HG03565 (cell line): ENCODE results near the gene ATAD3B.
"Not testable (repeated sequence)": the region's sequence is repeated elsewhere in the genome, so short reads cannot be mapped to it uniquely, and the experiment has no call there.

ENCODE experiments used
- ATAC-seq: cut with Tn5 transposase; IDR thresholded peaks from one replicate; pipeline ENCODE4 v1.9.1; 2021; ENCODE audit warnings: mild to moderate bottlenecking, moderate library complexity; ENCODE audit not compliant: unreplicated experiment

Gene ATAD3B

GRCh38 chr1:1432951-1433803, 38.4 kb upstream of the ATAD3B start:
- no peak for ATAC-seq

GRCh38 chr1:1433804-1434130, 37.8 kb upstream of the ATAD3B start:
- no peak for ATAC-seq

- ATAC-seq: no peak
Measured at GRCh38 chr1:1434131-1434823, 37.3 kb upstream of the ATAD3B start.

GRCh38 chr1:1434824-1435105, 36.8 kb upstream of the ATAD3B start:
- no peak for ATAC-seq

DNA sequence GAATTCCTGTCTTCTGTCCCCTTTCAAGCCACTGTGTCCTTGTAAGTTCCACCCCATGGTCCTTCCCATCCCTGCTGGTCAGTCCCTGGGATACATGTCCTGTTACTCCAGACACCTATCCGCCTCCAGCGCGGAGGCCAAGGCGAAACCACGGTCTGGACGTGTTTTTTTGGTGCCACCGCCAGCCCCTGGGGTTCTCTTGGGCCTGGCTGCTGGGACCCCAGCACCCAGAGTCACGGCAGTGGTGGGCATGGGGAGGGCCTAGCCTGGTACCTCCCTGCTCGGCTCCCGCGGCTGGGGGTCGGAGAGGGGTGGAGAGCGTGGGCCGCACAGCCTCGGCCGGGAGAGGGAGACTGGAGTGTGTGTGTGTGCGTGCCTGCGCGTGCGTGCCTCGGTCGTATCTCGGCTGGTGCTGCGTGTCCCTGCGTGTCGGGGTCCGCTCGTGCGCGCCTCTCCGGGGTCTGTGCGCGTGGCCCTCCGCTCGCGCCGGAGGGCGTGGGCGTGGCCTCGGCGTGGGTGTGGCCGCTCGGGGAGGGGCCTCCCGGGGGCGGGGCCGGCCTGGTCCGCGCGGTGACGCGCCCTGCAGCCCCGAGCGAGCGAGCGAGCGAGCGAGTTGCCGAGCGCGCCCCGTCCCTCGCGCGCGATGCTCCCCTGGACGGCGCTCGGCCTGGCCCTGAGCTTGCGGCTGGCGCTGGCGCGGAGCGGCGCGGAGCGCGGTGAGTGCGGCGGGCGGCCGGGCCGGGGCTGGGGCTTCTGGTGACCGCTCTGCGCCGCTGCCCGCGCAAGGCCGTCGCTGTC, 36.3 kb upstream of the ATAD3B start, which contains the start of gene VWA1:
VWA1 (plus strand) TSS at position 585 of the 798 bp plus-strand sequence; CDS start at position 644, 59 bp downstream.
- ATAC-seq: no peak

- ATAC-seq: no peak
Measured at GRCh38 chr1:1435911-1436629, 35.5 kb upstream of the ATAD3B start.

DNA sequence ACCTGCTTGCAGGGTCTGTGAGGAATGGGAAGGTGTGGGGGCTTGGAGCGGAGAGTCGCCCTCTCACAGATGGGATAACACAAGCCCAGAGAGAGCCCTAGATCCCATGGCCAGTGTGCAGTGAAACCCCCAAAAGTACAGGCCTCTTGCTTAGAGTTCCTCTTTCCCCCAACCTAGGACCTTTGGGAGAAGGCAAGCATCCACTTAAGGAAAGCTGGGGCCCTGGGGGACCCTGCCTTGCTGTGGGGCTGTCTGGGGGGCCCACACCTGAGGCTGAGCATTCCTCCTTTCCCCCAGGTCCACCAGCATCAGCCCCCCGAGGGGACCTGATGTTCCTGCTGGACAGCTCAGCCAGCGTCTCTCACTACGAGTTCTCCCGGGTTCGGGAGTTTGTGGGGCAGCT, 34.9 kb upstream of the ATAD3B start:
- ATAC-seq: no peak

- no peak for ATAC-seq
Measured at GRCh38 chr1:1437033-1437903, 34.3 kb upstream of the ATAD3B start.

DNA sequence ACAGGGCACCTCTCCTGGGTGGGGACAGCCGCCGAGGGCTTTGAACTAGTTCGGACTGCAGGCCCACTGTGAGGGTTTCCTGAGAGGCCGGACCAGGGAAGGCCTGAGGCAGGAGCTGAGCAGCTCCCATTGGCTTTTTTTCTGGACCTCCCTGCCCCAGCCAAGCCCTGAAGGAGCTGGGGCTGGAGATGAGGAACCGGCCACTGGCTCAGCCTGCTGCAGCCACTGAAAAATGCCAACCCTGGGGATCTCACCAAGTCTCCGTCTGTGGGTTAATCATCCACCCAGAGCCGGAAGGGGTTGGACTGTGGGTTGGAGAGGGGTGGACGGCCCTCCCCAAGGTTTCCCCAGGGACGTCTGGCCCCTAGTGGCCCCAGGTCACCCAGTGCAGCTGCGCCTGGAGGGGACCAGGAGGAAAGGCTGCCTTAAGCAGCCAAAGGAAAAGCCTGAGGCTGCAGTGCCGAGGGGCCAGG, 33.6 kb upstream of the ATAD3B start:
- no peak for ATAC-seq

GRCh38 chr1:1438531-1439381, 32.8 kb upstream of the ATAD3B start:
- no peak for ATAC-seq

GRCh38 chr1:1439546-1440261, 31.9 kb upstream of the ATAD3B start:
- ATAC-seq: no peak

DNA sequence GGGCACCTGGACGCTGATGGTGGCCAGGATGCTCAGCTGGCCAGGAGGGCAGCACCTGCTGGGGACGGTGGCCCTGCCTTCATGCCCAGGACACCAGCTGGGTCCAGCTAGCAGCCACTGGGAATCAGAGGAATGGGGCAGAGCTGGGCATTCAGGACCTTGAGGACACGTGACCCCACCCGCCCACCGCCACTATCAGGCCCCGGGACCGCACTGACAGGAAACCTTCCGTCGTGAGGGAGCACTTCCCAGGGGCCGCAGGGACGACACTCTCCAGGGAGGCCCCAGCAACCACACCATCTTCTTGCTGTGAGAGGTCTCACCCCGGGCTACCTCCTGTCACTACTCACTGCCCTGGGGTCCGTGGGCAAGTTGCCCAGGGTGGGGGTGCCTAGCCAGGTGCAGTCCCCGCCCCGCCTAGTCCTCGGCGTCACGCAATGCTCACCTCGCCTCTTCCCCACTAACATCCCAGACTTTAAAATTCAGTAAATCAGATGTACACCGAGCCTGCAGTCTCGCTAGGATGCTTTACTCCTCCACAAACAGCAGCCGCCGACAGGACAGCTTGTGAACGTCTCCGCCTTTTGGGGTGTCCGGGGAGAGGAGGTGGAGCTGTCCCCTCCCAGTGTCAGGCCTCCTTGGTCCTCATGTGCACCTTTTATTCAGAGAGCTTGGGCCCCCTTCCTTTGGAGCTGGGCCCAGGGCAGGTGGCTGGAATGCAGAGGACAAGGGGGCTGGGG, 31.1 kb upstream of the ATAD3B start:
- no peak for ATAC-seq

DNA sequence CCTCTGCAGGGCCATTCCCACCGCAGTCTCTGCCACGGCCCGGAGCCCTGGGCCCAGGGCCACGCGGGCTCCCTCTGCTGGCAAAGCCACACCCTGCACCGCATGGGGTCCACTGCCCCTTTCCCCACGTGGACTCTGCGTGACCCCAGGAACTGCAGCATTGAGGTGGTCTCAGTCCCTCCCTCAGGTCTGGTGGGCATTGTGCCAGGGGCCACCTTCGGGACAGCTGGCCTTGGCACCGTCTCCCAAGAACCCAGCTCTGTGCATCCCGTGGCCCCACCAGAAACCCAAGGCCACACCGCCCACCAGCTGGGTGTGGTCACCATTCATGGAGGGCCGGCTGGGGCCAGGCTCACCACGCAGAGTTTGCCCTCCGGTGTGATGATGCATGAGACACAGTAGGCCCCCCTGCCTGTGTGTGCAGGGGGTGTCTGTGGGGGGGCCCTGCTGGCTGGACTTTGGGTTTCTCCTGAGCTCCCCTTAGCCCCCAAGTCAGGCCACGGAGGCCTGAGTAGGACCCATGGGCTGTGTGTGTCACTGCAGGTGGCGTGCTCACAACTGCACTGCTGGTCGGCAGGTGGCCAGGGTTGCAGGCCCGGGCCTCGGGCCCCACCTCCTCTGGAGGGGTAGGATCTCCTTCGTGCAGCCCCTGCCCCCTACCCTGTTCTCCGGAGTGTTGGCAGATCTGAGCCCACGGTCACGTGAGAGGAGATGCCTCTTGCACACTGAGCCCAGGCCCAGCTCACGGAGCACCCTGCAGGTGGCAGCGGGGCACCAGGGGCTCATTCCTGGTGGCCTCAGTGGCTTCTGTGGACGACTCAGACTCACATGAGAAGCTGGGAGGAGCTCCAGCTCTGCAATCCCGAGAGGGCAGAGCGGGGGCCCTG, 30.3 kb upstream of the ATAD3B start:
- no peak for ATAC-seq

DNA sequence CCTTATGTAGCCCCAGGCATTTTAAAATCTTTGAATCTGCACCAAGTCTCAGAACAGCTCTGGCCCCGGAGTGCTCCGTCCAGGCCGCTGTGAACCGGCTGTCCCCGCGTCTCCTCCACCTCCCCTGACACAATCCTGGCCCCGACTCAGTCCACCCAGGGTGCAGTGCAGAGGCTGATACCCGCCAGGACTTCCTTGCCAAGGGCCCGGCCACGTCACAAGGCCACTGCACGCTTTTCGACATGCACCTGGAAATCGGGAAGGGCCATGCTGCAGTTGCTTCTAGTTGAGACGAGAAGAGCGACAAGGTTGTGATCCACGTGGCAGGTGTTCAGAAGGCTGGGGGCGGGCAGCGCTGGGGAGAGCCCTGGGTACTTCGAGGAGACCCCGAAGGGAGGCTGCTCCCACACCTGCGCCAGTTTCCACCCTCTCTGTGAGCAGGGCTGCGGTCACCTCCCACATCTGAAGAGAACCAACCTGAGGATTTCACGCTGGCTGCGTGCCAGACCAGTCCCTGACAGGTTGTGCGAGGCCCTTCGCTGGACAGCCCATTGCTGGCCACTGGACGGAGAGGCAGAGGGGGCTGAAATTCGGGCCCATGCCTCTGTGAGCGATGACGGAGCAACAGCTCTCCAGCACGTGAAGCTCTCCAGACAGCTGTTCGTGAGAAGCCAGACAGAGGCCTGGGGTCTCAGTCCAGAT, 29.3 kb upstream of the ATAD3B start:
- ATAC-seq: no peak

- not testable (repeated sequence) for ATAC-seq
Measured at GRCh38 chr1:1446631-1447030, 24.9 kb upstream of the ATAD3B start.

- ATAC-seq: no peak
Measured at GRCh38 chr1:1449099-1449739, 22.3 kb upstream of the ATAD3B start, which contains the start of gene ATAD3C. ATAD3C (plus strand) TSS chr1:1449689; CDS start chr1:1450684, 995 bp downstream.
